A549 (cell line): ENCODE data around the gene TRIML1.

Experiments
- BHLHE40 ChIP-seq: IDR thresholded peaks from 2 replicates; pipeline ENCODE4 v1.6.1; 2012; ENCODE audit warnings: low read depth, low read length, inconsistent platforms
- CEBPB ChIP-seq, 2 experiments: fragments of >200 bp in 1 of 2; sonication (Bioruptor Twin) in 1 of 2; formaldehyde crosslinking in 1 of 2; IDR thresholded peaks; 2 replicates each; pipeline ENCODE4 v1.6.1; 2012 to 2016
- CTCF ChIP-seq: fragments of >200 bp; sonication (Bioruptor Twin); formaldehyde crosslinking; IDR thresholded peaks from 3 replicates; pipeline ENCODE4 v1.5.1; 2016
- EP300 ChIP-seq, 2 experiments: fragments of >200 bp; sonication (Bioruptor Twin); formaldehyde crosslinking; IDR thresholded peaks; 2 replicates in 1 of 2; 3 replicates in 1 of 2; pipeline ENCODE4 v1.6.1; 2016 to 2017
- HDAC2 ChIP-seq: fragments of 200-600 bp; sonication (generic); IDR thresholded peaks from 2 replicates; pipeline ENCODE4 v1.6.1; 2016
- KDM1A ChIP-seq: fragments of 200-600 bp; sonication (generic); IDR thresholded peaks from 2 replicates; pipeline ENCODE4 v1.6.1; 2016; ENCODE audit warnings: low read depth, mild to moderate bottlenecking
- NR3C1 ChIP-seq: fragments of >200 bp; sonication (Bioruptor Twin); formaldehyde crosslinking; IDR thresholded peaks from 3 replicates; pipeline ENCODE4 v1.6.1; 2017
- POLR2A ChIP-seq: IDR thresholded peaks from 2 replicates; pipeline ENCODE4 v1.6.1; 2012; ENCODE audit warnings: mild to moderate bottlenecking, low read length
- RAD21 ChIP-seq, 2 experiments: fragments of >200 bp in 1 of 2; sonication (Bioruptor Twin) in 1 of 2; formaldehyde crosslinking in 1 of 2; IDR thresholded peaks in 1 of 2; conservative IDR thresholded peaks in 1 of 2; 2 replicates in 1 of 2; 3 replicates in 1 of 2; pipeline ENCODE4 v1.6.1; 2012 to 2018; ENCODE audit warnings: inconsistent platforms in 1 of 2
- REST ChIP-seq: fragments of 200-600 bp; sonication (generic); IDR thresholded peaks from 2 replicates; pipeline ENCODE4 v1.6.1; 2016; ENCODE audit warnings: antibody characterized with exemption, mild to moderate bottlenecking, moderate library complexity

DNA sequence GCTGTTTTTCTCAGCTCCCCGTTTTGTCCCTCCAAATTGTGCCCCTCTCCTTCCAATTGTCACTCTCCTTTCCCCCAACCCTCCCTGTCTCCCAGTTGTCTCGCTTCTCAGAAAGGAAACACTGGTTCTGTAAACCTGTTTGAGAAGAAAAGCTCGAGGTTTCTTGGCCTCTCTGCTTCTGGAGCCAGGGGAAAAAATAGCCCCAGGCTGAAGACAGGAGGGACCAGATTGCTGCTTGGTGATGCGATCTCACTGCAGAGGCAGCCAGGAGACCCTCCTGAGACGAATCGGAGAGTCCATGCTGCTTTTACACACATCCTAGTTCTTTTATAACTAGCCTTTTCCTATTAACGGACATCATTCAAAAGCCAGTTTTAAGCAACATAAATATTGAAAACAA is 21.2 kb downstream of the TRIML1 start:
- TF ChIP-seq CTCF (no peak), BHLHE40 (no peak), POLR2A (no peak), CEBPB (IDR thresholded peaks at IDR 0.05) (no peak), HDAC2 (no peak), NR3C1 (no peak), KDM1A (no peak), REST (no peak), RAD21 (conservative IDR thresholded peaks at IDR 0.05 in 1 of 2, IDR thresholded peaks at IDR 0.05 in 1 of 2) (no peak), EP300 (IDR thresholded peaks at IDR 0.05) (no peak)
